Esophagus (tissue), 2 donors: ENCODE measurements around the gene KRTAP9-8. TPM values are rescaled to one million over a fixed set of nuclear protein-coding genes. Genes with fewer than 3 reads are reported as not detected.
"Not testable (repeated sequence)": the region's sequence is repeated elsewhere in the genome, so short reads cannot be mapped to it uniquely, and the experiment has no call there.

Experiments used
- H3K27ac ChIP-seq, 2 donors: one replicate each; pipeline ENCODE4 v1.5.1; 2013; ENCODE audit warnings: low read depth in 2 of 2, mild to moderate bottlenecking in 2 of 2, inconsistent platforms in 1 of 2, low read length in 1 of 2, moderate library complexity in 1 of 2
- H3K27me3 ChIP-seq, 2 donors: one replicate each; pipeline ENCODE4 v1.6.1; 2013; ENCODE audit warnings: low read length in 2 of 2, control low read depth in 1 of 2, mild to moderate bottlenecking in 1 of 2; ENCODE audit not compliant: insufficient read depth in 2 of 2, control insufficient read depth in 1 of 2
- H3K36me3 ChIP-seq, 2 donors: one replicate each; pipeline ENCODE4 v1.6.1; 2013; ENCODE audit warnings: low read length in 1 of 2; ENCODE audit not compliant: control insufficient read depth in 2 of 2, insufficient read depth in 2 of 2
- H3K4me1 ChIP-seq, 2 donors: one replicate each; pipeline ENCODE4 v1.6.1; 2013; ENCODE audit warnings: low read length in 1 of 2; ENCODE audit not compliant: control insufficient read depth in 2 of 2, insufficient read depth in 2 of 2
- H3K4me3 ChIP-seq, 2 donors: one replicate each; pipeline ENCODE4 v1.5.1; 2013; ENCODE audit warnings: low read length in 2 of 2, mild to moderate bottlenecking in 2 of 2, low read depth in 1 of 2, moderate library complexity in 1 of 2
- H3K9me3 ChIP-seq, 2 donors: one replicate each; pipeline ENCODE4 v1.6.1; 2013; ENCODE audit warnings: mild to moderate bottlenecking in 2 of 2, low read depth in 1 of 2, low read length in 1 of 2, moderate library complexity in 1 of 2; ENCODE audit not compliant: control insufficient read depth in 2 of 2, insufficient read depth in 1 of 2
- WGBS, 2 donors: extraction: QIAGEN DNeasy Blood & Tissue Kit; methylation state at CpG; one replicate each; pipeline ENCODE4 v1.1.7; 2013; 5-methylcytosine and 5-hydroxymethylcytosine counted together
- polyA plus RNA-seq, 2 donors: library from polyadenylated mRNA; stranded (reverse); fragments of 200-250 nt; gene quantifications; one replicate each; pipeline ENCODE4 v1.2.3, GENCODE V29; 2013
- donor health status: healthy with polysubstance abuse.
- donor health status: Bipolar disorder and iron deficiency.

KRTAP9-8 gene
- polyA plus RNA-seq, 2 donors, result not detected

DNA sequence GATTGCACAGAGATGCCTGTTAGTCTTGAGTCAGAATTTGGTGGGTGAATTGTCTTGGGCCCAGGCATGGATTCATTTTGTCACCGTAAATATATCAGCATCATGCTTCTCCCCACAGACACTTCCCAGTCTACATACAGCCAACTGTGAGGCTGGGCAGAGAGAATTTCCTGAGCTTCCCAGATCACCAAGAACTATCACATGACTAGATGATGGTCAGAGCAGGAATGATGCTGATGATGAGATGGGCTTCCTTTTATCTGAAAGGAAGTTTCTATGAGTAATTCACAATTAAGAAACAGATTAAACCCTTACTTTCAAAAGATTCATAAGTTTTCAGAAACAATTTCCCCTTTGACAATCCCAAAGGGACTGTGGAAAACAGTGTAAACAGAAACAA, 17.1 kb downstream of the KRTAP9-8 start:
- Histone ChIP-seq H3K9me3 (no peaks in the 10 kb centered on the region), H3K4me1 (no peaks in the 10 kb centered on the region), H3K36me3 (no peaks in the 10 kb centered on the region), H3K27me3 (no peaks in the 10 kb centered on the region), H3K4me3 (no peak overlapping the region), H3K27ac (no peak overlapping the region)
- WGBS, 2 donors, result 0 to 68% methylated on average over 1 of the region's 1 CpG

DNA sequence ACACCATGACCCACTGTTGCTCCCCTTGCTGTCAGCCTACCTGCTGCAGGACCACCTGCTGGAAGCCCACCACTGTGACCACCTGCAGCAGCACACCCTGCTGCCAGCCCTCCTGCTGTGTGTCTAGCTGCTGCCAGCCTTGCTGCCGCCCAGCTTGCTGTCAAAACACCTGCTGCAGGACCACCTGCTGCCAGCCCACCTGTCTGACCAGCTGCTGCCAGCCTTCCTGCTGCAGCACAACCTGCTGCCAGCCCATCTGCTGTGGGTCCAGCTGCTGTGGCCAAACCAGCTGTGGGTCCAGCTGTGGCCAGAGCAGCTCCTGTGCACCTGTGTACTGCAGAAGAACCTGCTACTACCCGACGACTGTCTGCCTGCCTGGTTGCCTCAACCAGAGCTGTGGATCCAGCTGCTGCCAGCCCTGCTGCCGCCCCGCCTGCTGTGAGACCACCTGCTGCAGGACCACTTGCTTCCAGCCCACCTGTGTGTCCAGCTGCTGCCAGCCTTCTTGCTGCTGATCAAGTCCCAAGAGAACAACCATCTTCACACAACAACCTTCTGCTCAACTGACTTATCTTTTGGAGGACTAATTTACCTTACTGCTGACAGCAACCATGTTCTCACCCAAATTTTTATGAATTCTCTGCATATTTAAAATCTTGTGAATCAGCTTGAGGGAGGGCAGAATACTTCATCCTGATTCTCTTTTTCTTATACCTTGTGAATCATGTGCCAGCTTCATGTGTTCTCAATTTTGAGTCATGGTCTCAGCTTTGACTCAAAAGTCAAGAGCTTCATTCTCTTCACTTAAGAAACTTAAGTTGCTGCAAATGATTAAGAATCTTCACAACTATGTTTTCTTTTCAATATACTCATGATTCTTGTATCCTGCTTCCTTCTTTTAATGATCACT, 17.8 kb downstream of the KRTAP9-8 start, which contains the start of gene KRTAP9-9:
Gene KRTAP9-9, plus strand, starts transcription at position 4 of the 910 bp plus-strand sequence.
- H3K4me1 ChIP-seq, H3K27ac ChIP-seq, H3K4me3 ChIP-seq, H3K27me3 ChIP-seq, H3K36me3 ChIP-seq, H3K9me3 ChIP-seq: not testable (repeated sequence)
- 70 to 80% methylated on average over 5 of the region's 5 CpGs for WGBS, 2 donors

DNA sequence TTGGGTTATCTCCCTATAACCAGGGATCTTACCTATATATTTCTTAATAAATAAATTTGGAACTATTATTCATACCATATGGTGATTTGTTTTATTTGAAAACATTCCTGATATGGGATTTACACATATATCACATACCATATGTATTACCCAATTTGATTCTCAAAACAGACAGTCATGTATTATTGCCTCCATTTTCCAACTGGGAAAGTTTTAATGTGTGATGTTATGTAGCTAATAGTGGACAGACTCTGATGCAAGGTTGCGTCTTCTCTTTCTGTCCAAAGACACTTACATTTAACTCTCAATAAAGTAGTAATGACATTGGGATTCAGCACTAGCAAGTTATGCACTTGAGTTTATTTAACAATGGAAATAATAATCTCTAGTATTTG, 18.5 kb downstream of the KRTAP9-8 start:
- no peaks in the 10 kb centered on the region for H3K4me1 ChIP-seq
- H3K27me3 ChIP-seq, result no peaks in the 10 kb centered on the region
- H3K36me3 ChIP-seq, result no peaks in the 10 kb centered on the region
- 83 to 93% methylated on average over 1 of the region's 1 CpG for WGBS, 2 donors
- H3K4me3 ChIP-seq, result no peak overlapping the region
- H3K27ac ChIP-seq, result no peak overlapping the region
- H3K9me3 ChIP-seq, result no peaks in the 10 kb centered on the region

DNA sequence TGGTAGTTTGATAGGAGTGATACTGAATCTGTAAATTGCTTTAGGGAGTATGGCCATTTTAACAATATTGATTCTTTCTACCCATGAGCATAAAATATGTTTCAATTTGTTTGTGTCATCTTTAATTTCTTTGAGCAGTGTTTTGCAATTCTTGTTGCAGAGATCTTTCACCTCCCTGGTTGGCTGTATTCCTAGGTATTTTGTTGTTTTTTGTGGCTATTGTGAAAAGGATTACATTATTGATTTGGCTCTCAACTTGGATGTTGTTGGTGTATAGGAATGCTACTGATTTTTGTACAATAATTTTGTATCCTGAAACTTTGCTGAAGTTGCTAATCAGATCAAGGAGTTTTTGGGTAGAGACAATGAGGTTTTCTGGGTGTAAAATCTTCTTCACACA, 20.6 kb downstream of the KRTAP9-8 start:
- no peaks in the 10 kb centered on the region for H3K9me3 ChIP-seq
- H3K4me1 ChIP-seq, result no peaks in the 10 kb centered on the region
- no peak overlapping the region for H3K4me3 ChIP-seq
- H3K27me3 ChIP-seq, result no peaks in the 10 kb centered on the region
- no peak overlapping the region for H3K27ac ChIP-seq
- H3K36me3 ChIP-seq, result no peaks in the 10 kb centered on the region

DNA sequence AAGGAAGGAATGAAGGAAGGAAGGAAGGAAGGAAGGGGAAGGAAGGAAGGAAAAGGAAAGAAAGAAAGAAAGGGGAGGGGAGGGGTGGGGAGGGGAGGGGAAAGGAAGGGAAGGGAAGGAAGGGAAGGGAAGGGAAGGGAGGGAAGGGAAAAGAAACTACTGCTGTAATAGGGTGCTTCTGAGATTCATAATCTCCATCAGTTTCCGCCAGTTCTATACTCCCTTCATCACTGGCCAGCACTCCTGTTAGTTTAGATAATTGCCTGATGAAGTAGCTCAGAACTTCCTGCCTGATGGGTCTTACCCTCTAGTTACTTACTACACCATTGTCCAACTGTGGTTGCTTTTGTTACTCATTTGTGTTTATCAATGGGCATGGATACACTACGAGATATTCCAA, 25.4 kb downstream of the KRTAP9-8 start:
- H3K9me3 ChIP-seq, result no peaks in the 10 kb centered on the region
- no peak overlapping the region for H3K27ac ChIP-seq
- no peaks in the 10 kb centered on the region for H3K36me3 ChIP-seq
- no peaks in the 10 kb centered on the region for H3K4me1 ChIP-seq
- H3K27me3 ChIP-seq, result no peaks in the 10 kb centered on the region
- WGBS, 2 donors, result 74 to 90% methylated on average over 2 of the region's 2 CpGs
- no peak overlapping the region for H3K4me3 ChIP-seq

DNA sequence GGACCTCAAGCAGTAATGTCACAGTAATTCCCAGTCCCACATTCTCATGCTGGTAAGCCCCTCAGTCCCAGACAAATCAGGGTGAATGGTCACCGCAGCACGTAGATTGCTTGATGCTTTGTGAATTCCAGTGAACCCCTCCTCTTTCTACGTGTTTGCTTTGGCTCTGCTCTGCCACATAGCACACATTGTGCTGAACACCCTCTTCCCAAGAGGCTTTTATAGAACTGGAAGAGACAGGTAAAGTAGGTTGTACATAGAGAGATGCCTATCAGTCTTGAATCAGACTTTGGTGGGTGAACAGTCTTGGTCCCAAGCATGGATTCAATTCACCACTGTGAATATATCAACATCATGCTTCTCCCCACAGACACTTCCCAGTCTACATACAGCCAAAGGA, 26.8 kb downstream of the KRTAP9-8 start:
- 71 to 86% methylated on average over 3 of the region's 3 CpGs for WGBS, 2 donors

DNA sequence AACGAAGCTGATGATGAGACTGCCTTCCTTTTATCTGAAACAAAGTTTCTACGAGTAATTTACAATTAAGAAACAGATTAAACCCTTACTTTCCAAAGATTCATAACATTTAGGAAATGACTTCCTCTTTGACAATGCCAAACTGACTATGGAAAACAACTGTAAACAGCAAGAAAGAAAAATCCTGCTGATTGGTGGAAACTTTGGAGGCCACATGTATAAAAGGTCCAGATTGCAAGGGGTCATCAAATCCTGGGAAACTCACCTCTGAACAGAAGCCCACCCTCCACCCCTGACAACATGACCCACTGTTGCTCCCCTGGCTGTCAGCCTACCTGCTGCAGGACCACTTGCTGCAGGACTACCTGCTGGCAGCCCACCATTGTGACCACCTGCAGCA, 27.3 kb downstream of the KRTAP9-8 start, which contains the start of gene KRTAP9-6:
Gene KRTAP9-6, plus strand, starts transcription at position 301 of the 400 bp plus-strand sequence. Its CDS starts 0 bp downstream, at position 301.
- no peaks in the 10 kb centered on the region for H3K4me1 ChIP-seq
- no peaks in the 10 kb centered on the region for H3K36me3 ChIP-seq
- H3K9me3 ChIP-seq, result no peaks in the 10 kb centered on the region
- 46 to 60% methylated on average over 2 of the region's 2 CpGs for WGBS, 2 donors
- H3K4me3 ChIP-seq, result no peak within 1 kb of the TSS
- H3K27ac ChIP-seq, result no peak within 1 kb of the TSS
- no peaks in the 10 kb centered on the region for H3K27me3 ChIP-seq

More for the DNA sequence above, 26.8 kb downstream of the KRTAP9-8 start:
- Histone ChIP-seq H3K27me3 (no peaks in the 10 kb centered on the region), H3K27ac (no peak overlapping the region), H3K4me3 (no peak overlapping the region), H3K36me3 (no peaks in the 10 kb centered on the region), H3K4me1 (no peaks in the 10 kb centered on the region), H3K9me3 (no peaks in the 10 kb centered on the region)

DNA sequence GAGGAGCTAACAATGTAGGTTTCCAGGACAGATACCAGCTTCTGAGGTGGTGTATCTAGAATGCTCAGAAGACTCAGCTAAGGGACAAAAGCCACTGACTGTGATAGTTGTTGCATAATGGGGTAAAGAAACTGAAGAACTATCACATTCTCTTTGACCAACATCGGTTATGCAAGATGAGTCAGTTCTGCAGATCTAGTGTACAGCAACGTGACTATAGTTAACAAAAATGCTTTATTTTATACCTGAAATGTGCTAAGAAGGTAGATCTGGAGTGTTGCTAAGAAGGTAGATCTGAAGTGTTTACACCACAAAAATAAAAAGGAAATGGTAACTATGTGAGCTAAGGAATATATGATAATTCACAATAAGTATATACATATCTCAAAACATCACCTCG, 29.9 kb downstream of the KRTAP9-8 start:
- WGBS, 2 donors, result 85% methylated on average over 3 of the region's 3 CpGs; no CpG with 5 or more reads in 1 of the 2 donors
- Histone ChIP-seq H3K36me3 (no peaks in the 10 kb centered on the region), H3K9me3 (no peaks in the 10 kb centered on the region), H3K27ac (no peak overlapping the region), H3K27me3 (no peaks in the 10 kb centered on the region), H3K4me1 (no peaks in the 10 kb centered on the region), H3K4me3 (no peak overlapping the region)

DNA sequence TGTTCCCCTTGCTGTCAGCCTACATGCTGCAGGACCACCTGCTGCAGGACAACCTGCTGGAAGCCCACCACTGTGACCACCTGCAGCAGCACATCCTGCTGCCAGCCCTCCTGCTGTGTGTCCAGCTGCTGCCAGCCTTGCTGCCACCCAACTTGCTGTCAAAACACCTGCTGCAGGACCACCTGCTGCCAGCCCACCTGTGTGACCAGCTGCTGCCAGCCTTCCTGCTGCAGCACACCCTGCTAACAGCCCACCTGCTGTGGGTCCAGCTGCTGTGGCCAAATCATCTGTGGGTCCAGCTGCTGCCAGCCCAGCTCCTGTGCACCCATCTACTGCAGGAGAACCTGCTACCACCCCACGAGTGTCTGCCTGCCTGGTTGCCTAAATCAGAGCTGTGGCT, 33.5 kb downstream of the KRTAP9-8 start:
- H3K4me1 ChIP-seq, H3K9me3 ChIP-seq, H3K27me3 ChIP-seq, H3K4me3 ChIP-seq, H3K27ac ChIP-seq, H3K36me3 ChIP-seq: not testable (repeated sequence)
- WGBS, 2 donors, result 57% methylated on average over 1 of the region's 1 CpG; no CpG with 5 or more reads in 1 of the 2 donors

DNA sequence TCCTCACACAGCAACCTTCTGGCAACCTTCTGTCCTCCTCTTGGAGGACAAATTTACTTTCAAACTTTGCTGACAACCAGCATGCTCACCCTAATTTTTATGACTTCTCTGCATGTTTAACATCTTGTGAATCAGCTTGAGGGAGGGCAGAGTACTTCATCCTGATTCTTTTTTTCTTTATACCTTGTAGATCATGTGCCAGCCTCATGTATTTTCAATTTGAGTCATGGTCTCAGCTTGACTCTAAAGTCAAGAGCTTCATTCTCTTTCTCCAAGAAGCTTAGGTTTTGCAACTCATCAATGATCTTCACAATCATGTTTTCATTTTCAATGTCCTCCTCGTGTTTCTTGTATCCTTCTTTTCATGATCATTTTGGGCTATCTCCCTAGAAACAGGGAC, 34.1 kb downstream of the KRTAP9-8 start:
- Histone ChIP-seq H3K9me3 (no peaks in the 10 kb centered on the region), H3K4me1 (no peaks in the 10 kb centered on the region), H3K27ac (no peak overlapping the region), H3K36me3 (no peaks in the 10 kb centered on the region), H3K4me3 (no peak overlapping the region), H3K27me3 (no peaks in the 10 kb centered on the region)
- 61% methylated on average over 1 of the region's 1 CpG; no CpG with 5 or more reads in 1 of the 2 donors for WGBS, 2 donors
